GM23338 (cell line): ENCODE measurements around the gene PKD2.

Experiments used
- CTCF ChIP-seq, 2 experiments: fragments of 200-600 bp in 1 of 2; sonication (generic) in 1 of 2; conservative IDR thresholded peaks; 2 replicates each; pipeline versions ENCODE4 v1.5.1 to v1.6.1; 2016 to 2017; ENCODE audit warnings: antibody characterized with exemption in 2 of 2, low read depth in 2 of 2, mild to moderate bottlenecking in 2 of 2, moderate library complexity in 1 of 2
- EZH2 ChIP-seq: fragments of 200-600 bp; sonication (generic); IDR thresholded peaks from one replicate; pipeline ENCODE4 v1.8.0; 2017; ENCODE audit warnings: antibody characterized with exemption, mild to moderate bottlenecking, low read depth; ENCODE audit not compliant: unreplicated experiment
- POLR2AphosphoS5 ChIP-seq: IDR thresholded peaks from 2 replicates; pipeline ENCODE4 v1.6.1; 2016; ENCODE audit warnings: antibody characterized with exemption, low read depth
- REST ChIP-seq: IDR thresholded peaks from one replicate; pipeline ENCODE4 v1.6.1; 2018; ENCODE audit warnings: antibody characterized with exemption; ENCODE audit not compliant: unreplicated experiment

- TF ChIP-seq CTCF (conservative IDR thresholded peaks at IDR 0.05; ENCODE audit: low read depth in 2 of 2) (no peak), POLR2AphosphoS5 (no peak), EZH2 (no peak), REST (no peak)
Measured at GRCh38 chr4:88003261-88003660, 4.2 kb upstream of the PKD2 start.
